ENCODE measurements around the gene PHF20. TPM values are rescaled to one million over a fixed set of nuclear protein-coding genes. Genes with fewer than 3 reads are reported as not detected.

The PHF20 gene
- total RNA-seq, 1 experiment from 2014 or later, result 56.7 TPM

GRCh38 chr20:35978041-35978513 lies 206.3 kb downstream of the PHF20 start:
- no TSS peak for BruUV-seq (replicated peaks)
- no peak for TF ChIP-seq CTCF (IDR thresholded peaks at IDR 0.05; ENCODE audit: unreplicated experiment)
- H3K27me3 Mint-ChIP-seq (ENCODE audit: unreplicated experiment), result peaks cover 10% of the 10 kb centered on the region
- CTCF ChIA-PET, result interaction anchor here (0.7 kb wide), 1 partner anchor 14 kb away, joined by 3 read pairs; no protein-coding TSS in a partner anchor
- intact Hi-C loops (cut with micrococcal nuclease; ENCODE audit: unreplicated experiment), result no loop called here
- H3K27ac Mint-ChIP-seq (ENCODE audit: unreplicated experiment), result no peak overlapping the region
- no peak for DNase-seq
- no peak overlapping the region for H3K4me3 Mint-ChIP-seq (ENCODE audit: low read depth, unreplicated experiment)
- no peaks in the 10 kb centered on the region for H3K36me3 Mint-ChIP-seq (ENCODE audit: insufficient read depth, unreplicated experiment)
- H3K9me3 Mint-ChIP-seq (ENCODE audit: low read depth, unreplicated experiment), result no peaks in the 10 kb centered on the region
- no peaks in the 10 kb centered on the region for H3K4me1 Mint-ChIP-seq (ENCODE audit: low read depth, unreplicated experiment)

- intact Hi-C loops (cut with micrococcal nuclease; ENCODE audit: unreplicated experiment), result no loop called here
- no peaks in the 10 kb centered on the region for H3K9me3 Mint-ChIP-seq (ENCODE audit: low read depth, unreplicated experiment)
- no peaks in the 10 kb centered on the region for H3K4me1 Mint-ChIP-seq (ENCODE audit: low read depth, unreplicated experiment)
- CTCF ChIA-PET, result interaction anchor here (0.5 to 1.4 kb wide), 5 partner anchors 8 to 159 kb away, joined by 3 to 4 read pairs (median 3); partner anchors contain the start of gene SCAND1
- no peak for DNase-seq
- H3K4me3 Mint-ChIP-seq (ENCODE audit: low read depth, unreplicated experiment), result no peak overlapping the region
- H3K27ac Mint-ChIP-seq (ENCODE audit: unreplicated experiment), result no peak overlapping the region
- H3K36me3 Mint-ChIP-seq (ENCODE audit: insufficient read depth, unreplicated experiment), result no peaks in the 10 kb centered on the region
- TF ChIP-seq CTCF (IDR thresholded peaks at IDR 0.05; ENCODE audit: unreplicated experiment), result no peak
- H3K27me3 Mint-ChIP-seq (ENCODE audit: unreplicated experiment), result peaks cover 10% of the 10 kb centered on the region
- no TSS peak for BruUV-seq (replicated peaks)
These were observed 207.7 kb downstream of the PHF20 start for GRCh38 chr20:35979544-35979943.

- no peak for TF ChIP-seq CTCF (IDR thresholded peaks at IDR 0.05; ENCODE audit: unreplicated experiment)
- BruUV-seq (replicated peaks), result no TSS peak
- CTCF ChIA-PET, result interaction anchor here (1.2 kb wide), 1 partner anchor 9 kb away, joined by 4 read pairs; no protein-coding TSS in a partner anchor
- intact Hi-C loops (cut with micrococcal nuclease; ENCODE audit: unreplicated experiment), result no loop called here
- DNase-seq, result no peak
- Mint-ChIP-seq H3K4me3 (ENCODE audit: low read depth, unreplicated experiment) (no peak overlapping the region), H3K27ac (ENCODE audit: unreplicated experiment) (no peak overlapping the region), H3K9me3 (ENCODE audit: low read depth, unreplicated experiment) (no peaks in the 10 kb centered on the region), H3K27me3 (ENCODE audit: unreplicated experiment) (peaks cover 10% of the 10 kb centered on the region), H3K4me1 (ENCODE audit: low read depth, unreplicated experiment) (no peaks in the 10 kb centered on the region), H3K36me3 (ENCODE audit: insufficient read depth, unreplicated experiment) (no peaks in the 10 kb centered on the region)
These were observed 210.2 kb downstream of the PHF20 start for GRCh38 chr20:35981969-35982368.

GRCh38 chr20:35984382-35984781 lies 212.6 kb downstream of the PHF20 start:
- Mint-ChIP-seq H3K4me1 (ENCODE audit: low read depth, unreplicated experiment) (no peaks in the 10 kb centered on the region), H3K36me3 (ENCODE audit: insufficient read depth, unreplicated experiment) (no peaks in the 10 kb centered on the region), H3K4me3 (ENCODE audit: low read depth, unreplicated experiment) (no peak overlapping the region), H3K9me3 (ENCODE audit: low read depth, unreplicated experiment) (no peaks in the 10 kb centered on the region), H3K27me3 (ENCODE audit: unreplicated experiment) (peaks cover 20% of the 10 kb centered on the region), H3K27ac (ENCODE audit: unreplicated experiment) (no peak overlapping the region)
- TF ChIP-seq CTCF (IDR thresholded peaks at IDR 0.05; ENCODE audit: unreplicated experiment), result no peak
- no TSS peak for BruUV-seq (replicated peaks)
- CTCF ChIA-PET, result interaction anchor here (0.8 to 1.0 kb wide), 2 partner anchors 154 to 172 kb away, joined by 3 read pairs; no protein-coding TSS in a partner anchor
- DNase-seq, result no peak
- intact Hi-C loops (cut with micrococcal nuclease; ENCODE audit: unreplicated experiment), result no loop called here
